ENCODE measurements around the gene PRSS56. TPM values are rescaled to one million over a fixed set of nuclear protein-coding genes. Genes with fewer than 3 reads are reported as not detected.

The PRSS56 gene
- total and polyA plus RNA-seq, 2 of the 8 experiments (the other 6 are each of a cell fraction or from before 2014, with no cell fraction given), result 0.03 TPM; not detected in 1

DNA sequence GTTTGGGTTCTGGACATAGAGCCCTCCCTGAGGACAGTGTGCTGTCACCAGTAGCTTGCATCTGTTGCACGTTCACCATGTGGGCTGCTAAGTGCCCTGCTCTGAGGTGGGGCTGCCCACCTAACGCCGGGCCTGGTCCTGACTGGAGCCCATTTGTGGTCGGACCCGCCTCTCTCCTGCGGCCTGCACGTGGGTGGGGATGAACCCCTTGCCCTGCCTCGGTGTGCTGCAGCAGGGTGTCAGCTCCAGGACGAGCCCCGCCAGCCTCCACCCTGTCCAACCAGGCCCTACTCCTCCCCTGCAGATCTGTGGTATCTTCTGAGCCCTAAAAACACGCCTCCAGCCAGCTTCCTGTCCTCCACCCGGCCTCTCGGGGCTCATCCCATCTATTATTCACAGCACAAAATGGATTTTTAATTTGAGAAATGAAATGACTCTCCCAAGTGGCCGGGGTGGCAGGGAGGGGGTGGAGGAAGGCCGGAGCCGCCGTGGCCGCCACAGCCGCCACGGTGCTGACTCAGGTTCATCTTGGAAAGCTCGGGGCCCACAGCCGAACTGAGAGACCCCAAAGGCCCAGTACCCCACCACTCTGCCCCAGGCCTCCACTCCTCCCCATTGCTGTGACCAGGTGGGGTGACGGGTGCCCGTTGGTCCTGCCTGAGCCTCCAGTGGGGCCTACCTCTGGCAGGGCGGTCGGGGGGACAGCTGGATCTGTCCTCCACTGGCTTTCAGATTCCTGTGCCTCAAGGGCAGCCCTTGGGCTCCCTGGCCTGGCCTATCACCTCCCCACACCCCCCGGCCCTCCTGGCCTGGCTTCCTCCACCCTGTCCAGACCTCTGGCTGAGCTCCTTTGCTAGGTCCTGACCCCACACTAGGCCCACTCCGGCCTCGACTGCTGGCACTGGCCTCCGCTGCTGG lies 29.7 kb upstream of the PRSS56 start (continued):
- TF ChIP-seq, protein P1, sequence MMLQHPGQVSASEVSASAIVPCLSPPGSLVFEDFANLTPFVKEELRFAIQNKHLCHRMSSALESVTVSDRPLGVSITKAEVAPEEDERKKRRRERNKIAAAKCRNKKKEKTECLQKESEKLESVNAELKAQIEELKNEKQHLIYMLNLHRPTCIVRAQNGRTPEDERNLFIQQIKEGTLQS (IDR thresholded peaks at IDR 0.05; ENCODE audit: insufficient read depth, low read depth, low read length), result no peak

Data from H1 (cell line).